Activated CD8-positive, alpha-beta memory T cell treated with anti-CD3 and anti-CD28 coated beads for 24 hours (primary cell): Measurements from ENCODE around the gene RAPGEF4.
A peak's percentile ranks its signal among the peaks of the same experiment; 100 is the strongest.

Experiments used
- DNase-seq: peaks from one replicate; pipeline ENCODE4 v3.0.0-alpha.2; 2020

Gene RAPGEF4

GRCh38 chr2:172944794-172945509, 209.3 kb downstream of the RAPGEF4 start:
- no peak for DNase-seq

GRCh38 chr2:172945510-172945850, 209.8 kb downstream of the RAPGEF4 start:
- DNase-seq: no peak

DNA sequence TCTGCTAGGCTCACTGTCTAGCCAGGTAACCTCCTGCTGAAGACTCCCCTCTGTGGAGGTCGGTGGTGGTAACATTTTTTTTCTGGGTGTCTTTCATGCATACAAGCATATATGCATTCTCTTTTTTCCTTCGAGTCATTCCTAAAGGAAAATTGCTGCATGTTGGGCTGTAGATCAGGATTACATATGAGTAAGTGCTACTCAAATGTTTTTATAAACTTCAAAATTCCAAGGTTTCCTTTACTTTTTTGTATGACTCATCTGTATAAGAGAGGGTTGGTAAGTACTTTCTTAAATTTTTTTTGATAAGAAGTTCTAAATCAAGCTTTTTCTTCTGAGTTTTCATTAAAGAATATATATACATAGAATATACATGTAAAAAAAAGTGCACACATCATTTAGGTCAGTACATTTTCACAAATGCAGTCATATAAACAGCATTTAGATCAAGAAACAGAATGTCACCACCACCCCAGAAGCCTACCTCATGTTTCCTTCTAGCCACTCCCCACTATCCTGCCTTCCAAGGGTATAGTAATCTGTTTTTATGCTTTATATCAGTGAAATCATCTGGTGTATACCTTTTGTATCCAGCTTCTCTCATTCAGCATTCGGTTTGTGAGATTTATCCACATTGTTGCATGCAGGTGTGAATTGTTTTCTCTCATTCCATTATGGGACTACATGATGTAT, 212.0 kb downstream of the RAPGEF4 start:
- DNase-seq: no peak

DNA sequence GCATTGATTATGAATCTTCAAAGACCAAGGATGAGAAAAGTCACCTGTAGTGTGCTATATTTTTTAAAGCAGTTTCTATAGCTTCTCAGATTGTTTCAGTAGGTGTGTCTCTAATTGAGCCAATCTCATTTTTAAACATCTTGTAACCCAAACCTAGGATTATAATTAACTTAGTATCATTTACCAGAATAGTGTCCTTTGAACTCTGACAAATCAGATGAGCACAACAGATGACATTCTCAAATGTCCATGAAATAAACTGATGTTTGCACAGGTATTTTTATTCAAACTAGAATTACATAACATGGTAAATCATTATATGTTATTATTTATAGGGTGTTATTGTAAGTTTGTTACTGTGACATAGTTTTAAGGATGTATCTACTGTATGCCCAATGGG, 213.9 kb downstream of the RAPGEF4 start:
- DNase-seq: no peak

DNA sequence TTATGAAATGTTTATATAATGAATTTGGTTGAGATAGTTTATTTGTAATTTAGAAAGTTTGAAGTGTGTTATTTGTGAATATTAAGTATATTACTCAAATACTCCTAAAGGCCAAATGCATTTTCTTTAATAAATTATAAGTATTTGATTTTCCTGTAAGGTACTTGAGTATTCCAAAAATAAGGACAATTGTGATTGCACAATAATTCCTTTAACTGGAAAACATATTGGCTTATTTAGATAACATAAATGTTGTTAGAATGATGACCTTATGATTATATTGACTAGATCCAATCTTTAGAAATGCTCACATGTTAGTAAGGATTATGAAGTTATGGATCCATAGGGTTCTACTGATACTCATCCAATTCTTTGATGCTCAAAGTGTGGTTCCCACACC, 214.9 kb downstream of the RAPGEF4 start:
- no peak for DNase-seq

- DNase-seq: no peak
These were observed 215.9 kb downstream of the RAPGEF4 start for GRCh38 chr2:172951554-172951953.

- no peak for DNase-seq
These were observed 217.8 kb downstream of the RAPGEF4 start for GRCh38 chr2:172953411-172953810.

DNA sequence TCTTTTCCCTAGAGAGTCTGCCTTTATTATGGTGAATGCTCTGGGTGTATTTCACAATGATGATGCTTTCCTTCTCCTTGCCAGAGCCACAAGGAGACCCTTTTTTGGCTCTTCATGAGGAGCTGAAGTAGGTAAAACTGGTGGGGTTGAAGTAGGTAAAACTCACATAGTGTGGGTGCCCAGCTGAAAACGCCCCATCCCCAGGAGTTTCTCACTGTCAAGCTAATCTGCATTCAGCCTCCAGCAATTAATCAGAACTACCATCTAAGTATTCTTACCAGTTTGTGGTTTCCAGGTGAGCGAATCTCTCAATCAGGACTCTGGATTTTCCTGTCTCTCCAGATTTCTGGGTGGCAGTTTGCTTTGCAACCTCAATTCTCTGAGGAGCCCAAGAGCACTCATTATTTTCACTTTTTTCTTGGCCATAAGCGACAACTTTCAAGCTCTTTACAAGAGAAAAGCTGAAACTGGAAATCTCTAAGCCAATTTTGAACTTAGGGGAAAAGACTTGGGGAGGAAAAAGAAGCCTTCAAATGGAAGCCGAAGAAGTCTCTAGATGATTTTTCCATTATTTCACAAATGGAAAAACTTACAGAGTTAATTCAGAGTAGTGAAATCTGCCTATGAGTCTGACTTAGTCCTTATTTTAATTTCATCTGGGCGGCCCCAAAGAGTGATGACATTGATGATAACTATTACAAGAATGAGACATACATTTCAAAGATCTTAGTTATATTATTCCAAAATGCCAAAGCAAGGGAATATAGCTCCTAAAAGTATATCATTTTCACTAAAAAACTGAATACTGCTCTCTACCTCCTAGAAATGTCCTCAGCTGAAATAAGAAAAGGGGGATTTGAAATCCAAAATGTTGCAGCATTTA, 218.6 kb downstream of the RAPGEF4 start:
- no peak for DNase-seq

DNA sequence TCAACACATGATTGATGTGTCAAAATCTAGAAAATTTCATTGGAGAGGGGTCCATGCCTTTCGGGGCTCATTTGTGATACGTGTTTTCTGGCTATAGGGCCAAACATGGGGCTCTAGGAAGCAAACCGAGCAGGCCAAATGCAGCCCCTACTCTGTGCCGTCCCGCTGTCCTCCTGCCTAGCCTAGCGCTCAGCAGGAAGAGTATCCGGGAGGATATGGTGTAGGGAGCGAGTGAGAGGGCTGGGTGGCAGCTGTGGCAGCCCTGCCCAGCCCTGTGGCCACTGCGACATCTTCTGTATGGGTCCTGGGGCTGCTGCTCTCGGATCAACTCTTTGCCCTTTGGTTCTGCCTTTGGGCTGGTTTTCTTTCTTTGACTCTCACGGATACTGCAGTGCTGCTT, 219.9 kb downstream of the RAPGEF4 start:
- no peak for DNase-seq

- no peak for DNase-seq
These were observed 222.1 kb downstream of the RAPGEF4 start for GRCh38 chr2:172957734-172958133.

DNA sequence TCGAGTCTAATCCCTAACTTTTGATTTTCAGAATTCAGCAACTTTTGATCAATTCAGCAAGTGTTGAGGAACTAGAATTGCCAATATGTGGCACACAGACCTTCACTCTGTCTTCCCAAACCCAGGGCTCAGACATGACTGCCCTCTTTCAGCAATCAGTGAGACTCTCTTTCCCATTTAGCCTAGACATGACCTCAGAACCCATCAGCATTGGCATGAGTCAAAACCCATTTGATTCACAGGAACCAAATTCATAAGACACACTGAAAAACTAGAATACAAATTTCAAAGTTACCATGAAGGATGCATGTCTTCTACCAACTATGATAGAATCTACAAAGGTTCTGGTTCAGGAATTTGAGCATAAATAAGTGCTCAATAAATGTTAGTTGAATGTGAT, 226.4 kb downstream of the RAPGEF4 start:
- no peak for DNase-seq

DNA sequence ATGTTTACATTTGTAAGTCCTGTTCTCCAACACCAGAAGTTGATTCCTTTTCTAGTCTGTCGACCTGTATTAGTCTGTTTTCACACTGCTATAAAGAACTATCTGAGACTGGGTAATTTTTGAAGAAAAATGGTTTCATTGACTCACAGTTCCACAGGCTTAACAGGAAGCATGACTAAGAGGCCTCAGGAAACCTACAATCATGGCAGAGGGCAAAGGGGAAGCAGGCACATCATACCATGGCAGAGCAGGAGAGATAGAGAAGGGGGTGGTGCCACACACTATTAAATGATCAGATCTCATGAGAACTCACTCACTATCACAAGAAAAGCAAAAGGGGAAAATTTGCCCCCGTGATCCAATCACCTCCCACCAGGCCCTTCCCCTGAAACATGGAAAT, 227.2 kb downstream of the RAPGEF4 start:
- DNase-seq: no peak

GRCh38 chr2:172964511-172965139, 229.0 kb downstream of the RAPGEF4 start:
- DNase-seq: no peak

DNA sequence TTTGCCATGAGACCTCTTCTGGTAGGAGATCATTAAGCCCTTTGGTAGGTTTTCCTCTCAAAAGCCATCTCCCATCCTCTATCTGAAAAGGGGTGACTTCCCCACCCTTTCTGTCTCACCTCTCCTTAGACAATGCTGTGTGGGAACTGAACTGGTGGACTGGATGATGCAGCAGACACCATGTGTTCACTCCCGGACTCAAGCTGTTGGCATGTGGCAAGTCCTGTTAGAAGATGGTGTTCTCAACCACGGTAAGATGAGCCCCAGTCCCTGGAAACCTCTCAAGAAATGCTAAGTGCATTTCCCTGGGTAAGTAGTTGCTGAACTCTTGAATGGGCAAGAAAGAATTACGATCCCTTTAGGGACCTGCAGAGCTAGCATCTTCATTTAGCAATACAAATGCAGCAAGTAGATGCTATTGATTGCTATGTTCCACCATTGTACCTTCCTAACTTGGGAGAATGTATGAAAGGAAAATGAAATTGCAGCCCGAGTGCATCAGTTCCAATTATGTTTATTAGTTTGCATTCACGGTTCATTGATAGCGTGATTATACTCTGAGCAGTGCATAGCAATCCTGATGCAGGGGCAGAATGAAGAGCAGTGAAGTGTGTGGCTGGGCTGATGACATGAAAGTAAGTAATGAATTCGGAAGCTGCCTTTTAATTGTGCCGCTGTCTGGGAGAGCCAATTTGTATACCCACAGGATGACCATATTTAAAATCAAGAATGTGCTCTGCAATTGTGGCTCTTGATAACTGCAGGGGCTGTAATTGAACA, 230.0 kb downstream of the RAPGEF4 start:
- DNase-seq: no peak

GRCh38 chr2:172967036-172967982, 231.7 kb downstream of the RAPGEF4 start:
- DNase-seq: no peak

- DNase-seq: no peak
These were observed 232.4 kb downstream of the RAPGEF4 start for GRCh38 chr2:172968061-172968469.

DNA sequence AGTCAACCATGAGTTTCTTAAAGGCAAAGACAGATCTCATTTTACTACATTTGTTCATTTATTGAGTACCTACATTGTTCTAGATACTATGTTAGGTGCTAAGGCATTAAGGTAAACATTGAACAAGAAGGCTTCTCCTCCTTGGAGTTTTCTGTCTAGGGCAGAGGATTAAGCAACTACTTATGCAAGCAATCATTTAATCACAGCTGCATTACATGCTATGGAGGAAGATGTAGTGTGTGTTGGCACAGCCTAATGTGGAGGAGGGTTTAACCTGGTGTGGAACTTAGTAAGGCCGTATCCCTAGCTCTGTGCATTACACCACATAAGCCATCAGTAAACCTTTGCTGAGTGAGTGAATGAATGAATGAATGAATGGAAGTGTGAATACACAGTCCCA, 233.5 kb downstream of the RAPGEF4 start:
- no peak for DNase-seq

GRCh38 chr2:172969609-172970008, 234.0 kb downstream of the RAPGEF4 start:
- no peak for DNase-seq

GRCh38 chr2:172970660-172971059, 235.0 kb downstream of the RAPGEF4 start:
- DNase-seq: no peak

- DNase-seq: peak; percentile 72
These were observed 236.5 kb downstream of the RAPGEF4 start for GRCh38 chr2:172972005-172972619.

DNA sequence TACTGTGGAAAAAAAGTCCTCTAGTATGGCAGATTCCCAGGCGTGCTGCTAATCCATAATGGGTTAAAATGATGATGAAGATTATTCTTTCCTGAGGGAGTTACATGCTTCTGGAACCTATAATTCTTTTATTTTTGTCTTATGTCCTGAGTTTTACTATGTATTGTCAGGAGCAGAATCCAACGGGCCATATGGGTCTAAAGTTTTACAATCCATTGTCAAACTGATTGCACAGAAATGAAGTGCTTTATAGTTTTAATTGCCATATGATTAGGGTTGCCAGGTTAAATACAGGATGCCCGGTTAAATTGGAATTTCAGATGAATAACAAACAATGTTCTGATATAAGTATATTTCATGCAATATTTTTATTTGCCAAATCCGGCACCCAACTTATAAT, 239.1 kb downstream of the RAPGEF4 start:
- no peak for DNase-seq
